Loucy (cell line): ENCODE measurements around the gene KLF9.
A peak's percentile ranks its signal among the peaks of the same experiment; 100 is the strongest.

Experiments
- CTCF ChIP-seq: fragments of 200-600 bp; sonication (generic); conservative IDR thresholded peaks from 2 replicates; pipeline ENCODE4 v1.5.1; 2014; ENCODE audit warnings: mild to moderate bottlenecking, antibody characterized with exemption, low read length
- EZH2phosphoT487 ChIP-seq: fragments of 200-600 bp; IDR thresholded peaks from 2 replicates; pipeline ENCODE4 v1.6.1; 2018; ENCODE audit warnings: antibody characterized with exemption, mild to moderate bottlenecking, moderate library complexity, borderline replicate concordance

GRCh38 chr9:70392189-70392588, 22.3 kb downstream of the KLF9 start:
- TF ChIP-seq CTCF = peak; percentile 63
- TF ChIP-seq EZH2phosphoT487 = no peak
